KOPT-K1 (cell line): Measurements from ENCODE around the gene FBXL2.
"Not testable (repeated sequence)": the region's sequence is repeated elsewhere in the genome, so short reads cannot be mapped to it uniquely, and the experiment has no call there.

Experiments used
- H3K27ac ChIP-seq: fragments of 200-600 bp; sonication (generic); 2 replicates; pipeline ENCODE4 v1.5.1; 2016; ENCODE audit warnings: antibody characterized with exemption, mild to moderate bottlenecking, low read depth, low read length; ENCODE audit not compliant: poor library complexity, severe bottlenecking
- H3K36me3 ChIP-seq: fragments of 200-600 bp; sonication (generic); 2 replicates; pipeline ENCODE4 v1.5.1; 2017; ENCODE audit warnings: antibody characterized with exemption, mild to moderate bottlenecking, low read length, moderate library complexity; ENCODE audit not compliant: insufficient read depth
- H3K9me3 ChIP-seq: fragments of 200-600 bp; sonication (generic); 2 replicates; pipeline ENCODE4 v1.5.1; 2017; ENCODE audit warnings: antibody characterized with exemption, low read length, mild to moderate bottlenecking; ENCODE audit not compliant: insufficient read depth, poor library complexity, severe bottlenecking

FBXL2 gene

DNA sequence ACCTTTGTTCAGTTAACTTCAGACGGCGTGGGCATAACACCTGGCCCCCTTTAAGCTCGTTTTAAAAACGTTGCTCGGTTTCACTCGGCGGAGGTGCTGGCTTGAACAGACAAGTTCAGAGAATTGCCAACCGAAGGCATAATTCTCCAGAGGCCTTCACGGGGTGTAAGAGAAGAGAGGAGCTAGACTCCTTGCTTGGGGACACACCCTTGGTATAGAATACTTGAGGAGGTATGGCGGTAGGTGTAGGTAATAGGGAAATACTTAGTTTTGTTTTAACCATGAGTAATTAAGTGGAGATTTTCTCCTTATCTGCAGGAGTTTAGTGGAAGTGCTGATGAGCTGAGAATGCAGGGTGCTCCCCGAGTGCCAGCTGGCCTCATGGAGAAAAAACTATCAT, 921 bp downstream of the FBXL2 start:
- Histone ChIP-seq H3K36me3 (no peaks in the 10 kb centered on the region), H3K27ac (no peak overlapping the region), H3K9me3 (no peaks in the 10 kb centered on the region)

DNA sequence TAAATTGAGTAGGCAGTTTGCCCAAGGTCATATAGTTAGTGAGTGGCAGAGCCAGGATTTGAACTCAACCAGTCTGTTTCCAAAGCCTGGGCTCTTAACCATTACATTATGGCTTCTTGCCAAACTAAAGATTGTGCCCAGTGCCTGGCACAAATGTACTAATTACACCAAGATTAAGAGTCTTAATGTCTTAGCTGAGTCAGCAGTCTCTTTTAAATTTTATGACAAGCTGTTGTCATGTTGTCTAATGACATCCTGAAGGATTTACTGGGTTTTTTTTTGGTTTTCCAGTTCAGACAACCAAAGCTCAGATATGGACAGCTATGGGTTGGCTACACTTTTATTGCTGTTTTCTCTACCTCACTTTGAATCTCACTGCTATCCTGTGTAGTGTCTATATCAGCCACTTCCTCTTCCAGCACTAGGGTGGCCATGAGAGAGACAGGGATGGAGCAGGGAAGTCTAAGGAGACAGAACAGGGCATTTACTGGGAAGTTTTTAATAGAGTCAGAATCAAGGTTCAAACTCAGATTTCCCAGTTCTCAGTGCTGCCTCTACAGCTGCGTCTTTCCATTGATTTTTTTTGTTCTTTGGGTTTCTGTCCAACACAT, 10.5 kb downstream of the FBXL2 start:
- no peak overlapping the region for H3K27ac ChIP-seq
- no peaks in the 10 kb centered on the region for H3K9me3 ChIP-seq
- H3K36me3 ChIP-seq: no peaks in the 10 kb centered on the region

- no peaks in the 10 kb centered on the region for H3K36me3 ChIP-seq
- H3K27ac ChIP-seq: no peak overlapping the region
- H3K9me3 ChIP-seq: no peaks in the 10 kb centered on the region
Observed at GRCh38 chr3:33299395-33300081, 22.3 kb downstream of the FBXL2 start.

- H3K9me3 ChIP-seq: peaks cover 7% of the 10 kb centered on the region
- H3K27ac ChIP-seq: no peak overlapping the region
- no peaks in the 10 kb centered on the region for H3K36me3 ChIP-seq
Observed at GRCh38 chr3:33312361-33312760, 35.1 kb downstream of the FBXL2 start.

DNA sequence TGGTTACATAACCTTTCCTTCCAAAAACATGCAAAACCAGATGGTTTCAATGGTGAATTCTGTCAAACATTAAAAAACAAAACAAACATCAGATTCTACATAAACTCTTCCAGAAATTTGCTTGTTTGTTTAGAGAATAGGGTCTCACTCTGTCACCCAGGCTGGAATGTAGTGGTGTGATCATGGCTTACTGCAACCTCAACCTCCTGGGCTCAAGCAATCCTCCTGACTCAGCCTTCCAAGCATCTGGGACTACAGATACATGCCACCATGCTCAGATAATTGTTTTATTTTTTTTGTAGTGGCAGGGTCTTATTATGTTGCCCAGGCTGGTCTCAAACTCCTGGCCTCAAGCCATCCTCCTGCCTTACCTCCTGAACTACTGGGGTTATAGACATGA, 36.1 kb downstream of the FBXL2 start:
- no peaks in the 10 kb centered on the region for H3K36me3 ChIP-seq
- peaks cover 7% of the 10 kb centered on the region for H3K9me3 ChIP-seq
- no peak overlapping the region for H3K27ac ChIP-seq

DNA sequence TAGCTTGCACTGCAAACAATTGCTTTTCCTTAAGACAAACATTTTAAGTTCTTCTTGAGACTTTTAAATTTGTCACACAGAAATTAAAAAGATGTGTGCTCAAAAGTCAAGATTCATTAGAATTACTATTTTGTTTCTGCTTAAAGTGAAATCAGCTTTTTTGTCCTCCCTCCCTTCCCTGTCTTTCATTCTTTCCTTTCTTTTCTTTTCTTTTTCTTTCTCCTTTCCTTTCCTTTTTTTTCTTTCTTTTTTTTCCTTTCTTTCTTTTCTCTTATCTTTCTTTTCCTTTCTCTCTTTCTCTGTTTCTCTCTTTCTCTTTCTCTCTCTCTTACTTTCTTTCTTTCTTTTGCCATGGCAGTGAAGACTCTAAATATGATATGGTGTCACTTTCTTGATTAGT, 37.8 kb downstream of the FBXL2 start:
- Histone ChIP-seq H3K36me3 (no peaks in the 10 kb centered on the region), H3K27ac (no peak overlapping the region), H3K9me3 (peaks cover 7% of the 10 kb centered on the region)

- H3K27ac ChIP-seq: no peak overlapping the region
- H3K9me3 ChIP-seq: peaks cover 4% of the 10 kb centered on the region
- no peaks in the 10 kb centered on the region for H3K36me3 ChIP-seq
Observed at GRCh38 chr3:33315826-33316225, 38.6 kb downstream of the FBXL2 start.

- no peaks in the 10 kb centered on the region for H3K36me3 ChIP-seq
- no peak overlapping the region for H3K27ac ChIP-seq
- no peaks in the 10 kb centered on the region for H3K9me3 ChIP-seq
Observed at GRCh38 chr3:33317963-33318709, 40.9 kb downstream of the FBXL2 start.

- Histone ChIP-seq H3K36me3 (no peaks in the 10 kb centered on the region), H3K9me3 (no peaks in the 10 kb centered on the region), H3K27ac (no peak overlapping the region)
Observed at GRCh38 chr3:33318710-33319380, 41.6 kb downstream of the FBXL2 start.

DNA sequence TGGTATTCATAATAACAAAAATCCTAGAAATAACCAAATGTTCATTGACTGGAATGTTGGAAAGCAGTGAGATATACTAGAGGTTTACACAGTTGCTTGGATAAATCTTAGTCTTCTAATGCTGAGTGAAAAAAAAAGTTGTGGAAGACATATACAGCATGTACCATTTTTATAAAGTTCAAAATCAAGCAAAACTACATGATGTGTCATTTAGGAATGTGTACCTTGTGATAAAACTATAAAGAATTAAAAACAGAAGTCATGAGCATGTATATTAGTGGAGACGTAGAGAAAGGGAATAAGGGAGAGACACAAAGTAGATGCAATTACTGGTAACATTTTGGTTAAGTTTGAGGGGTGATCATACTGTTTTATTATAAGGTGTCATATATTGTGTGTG, 45.2 kb downstream of the FBXL2 start:
- no peaks in the 10 kb centered on the region for H3K9me3 ChIP-seq
- H3K36me3 ChIP-seq: no peaks in the 10 kb centered on the region
- no peak overlapping the region for H3K27ac ChIP-seq

DNA sequence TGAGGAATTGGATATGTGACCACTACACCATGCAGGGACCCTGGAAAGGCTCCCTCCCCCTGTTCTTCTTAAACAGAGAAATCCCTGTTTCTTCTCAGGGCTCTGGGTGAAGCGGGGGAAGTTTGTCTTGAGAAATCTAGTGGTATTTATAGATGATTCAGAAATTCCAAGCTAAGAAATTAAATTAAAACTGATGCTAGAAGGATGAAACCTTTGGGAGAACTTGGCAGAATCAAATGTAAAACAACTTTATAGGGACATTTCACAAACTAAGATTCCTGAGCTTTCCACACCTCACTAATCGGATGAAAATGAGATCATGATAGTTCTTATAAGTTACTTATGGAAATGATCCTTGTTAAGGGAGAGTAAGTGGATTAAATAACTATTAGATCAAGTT, 54.2 kb downstream of the FBXL2 start:
- H3K9me3 ChIP-seq: peaks cover 11% of the 10 kb centered on the region
- H3K36me3 ChIP-seq: no peaks in the 10 kb centered on the region

DNA sequence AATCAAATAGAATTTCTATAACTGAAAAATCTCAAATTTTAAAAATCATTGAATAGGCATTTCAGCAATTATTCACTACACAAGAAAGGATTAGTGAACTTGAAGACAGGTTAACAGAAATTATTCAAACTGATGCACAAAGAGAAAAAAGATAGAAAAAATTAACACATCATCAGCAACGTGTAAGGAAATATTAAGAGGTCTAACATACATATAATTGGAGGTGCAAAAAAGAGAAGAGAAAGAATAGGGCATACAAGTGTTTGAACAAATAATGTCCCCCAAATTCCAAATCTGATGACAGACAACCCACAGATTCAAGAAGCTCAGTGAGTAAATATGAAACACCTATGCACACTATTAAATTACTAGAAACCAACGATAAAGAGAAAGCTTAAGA, 57.1 kb downstream of the FBXL2 start:
- Histone ChIP-seq H3K36me3 (no peaks in the 10 kb centered on the region), H3K9me3 (peaks cover 11% of the 10 kb centered on the region), H3K27ac (no peak overlapping the region)

More for the DNA sequence above, 54.2 kb downstream of the FBXL2 start:
- H3K27ac ChIP-seq: no peak overlapping the region

DNA sequence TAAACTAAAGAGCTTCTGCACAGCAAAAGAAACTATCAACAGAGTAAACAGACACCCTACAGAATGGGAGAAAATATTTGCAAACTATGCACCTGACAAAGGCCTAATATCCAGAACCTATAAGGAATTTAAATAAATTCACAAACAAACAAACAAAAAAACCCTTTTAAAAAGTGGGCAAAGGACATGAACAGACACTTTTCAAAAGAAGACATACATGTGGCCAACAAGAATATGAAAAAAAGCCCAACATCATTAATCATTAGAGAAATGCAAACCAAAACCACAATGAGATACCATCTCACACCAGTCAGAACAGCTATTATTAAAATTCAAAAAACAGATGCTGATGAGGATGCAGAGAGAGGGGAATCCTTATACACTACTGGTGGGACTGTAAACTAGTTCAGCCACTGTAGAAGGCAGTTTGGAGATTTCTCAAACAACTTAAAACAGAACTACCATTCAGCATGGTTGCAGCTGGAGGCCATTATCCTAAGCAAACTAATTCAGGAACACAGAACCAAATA, 61.8 kb downstream of the FBXL2 start:
- H3K9me3 ChIP-seq, H3K27ac ChIP-seq, H3K36me3 ChIP-seq: not testable (repeated sequence)

GRCh38 chr3:33339758-33340157, 62.5 kb downstream of the FBXL2 start:
- peaks cover under 1% of the 10 kb centered on the region for H3K9me3 ChIP-seq
- H3K36me3 ChIP-seq: no peaks in the 10 kb centered on the region

DNA sequence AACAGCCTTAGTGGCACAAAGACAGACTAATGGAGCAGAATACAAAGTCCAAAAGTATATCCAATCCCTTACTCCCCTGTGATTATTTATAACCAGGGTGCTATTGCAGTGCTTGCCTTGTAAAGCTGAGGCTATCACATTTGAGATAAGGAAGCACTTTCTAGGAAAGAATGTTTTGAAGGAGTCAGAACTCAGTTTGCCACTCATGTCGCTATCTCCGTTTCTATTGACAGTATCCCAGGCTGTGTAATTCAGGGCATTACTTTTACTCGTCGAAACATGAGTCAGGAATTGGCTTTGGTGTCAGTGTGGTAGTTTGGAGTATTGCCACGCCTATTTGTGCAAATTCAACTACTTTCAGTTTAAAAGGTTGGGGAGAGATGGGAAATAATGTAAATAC, 78.4 kb downstream of the FBXL2 start:
- no peaks in the 10 kb centered on the region for H3K9me3 ChIP-seq
- no peaks in the 10 kb centered on the region for H3K36me3 ChIP-seq
- H3K27ac ChIP-seq: no peak overlapping the region

More at GRCh38 chr3:33339758-33340157, 62.5 kb downstream of the FBXL2 start:
- H3K27ac ChIP-seq: no peak overlapping the region
